ENCODE measurements around the gene SLC37A2.

Gene SLC37A2

DNA sequence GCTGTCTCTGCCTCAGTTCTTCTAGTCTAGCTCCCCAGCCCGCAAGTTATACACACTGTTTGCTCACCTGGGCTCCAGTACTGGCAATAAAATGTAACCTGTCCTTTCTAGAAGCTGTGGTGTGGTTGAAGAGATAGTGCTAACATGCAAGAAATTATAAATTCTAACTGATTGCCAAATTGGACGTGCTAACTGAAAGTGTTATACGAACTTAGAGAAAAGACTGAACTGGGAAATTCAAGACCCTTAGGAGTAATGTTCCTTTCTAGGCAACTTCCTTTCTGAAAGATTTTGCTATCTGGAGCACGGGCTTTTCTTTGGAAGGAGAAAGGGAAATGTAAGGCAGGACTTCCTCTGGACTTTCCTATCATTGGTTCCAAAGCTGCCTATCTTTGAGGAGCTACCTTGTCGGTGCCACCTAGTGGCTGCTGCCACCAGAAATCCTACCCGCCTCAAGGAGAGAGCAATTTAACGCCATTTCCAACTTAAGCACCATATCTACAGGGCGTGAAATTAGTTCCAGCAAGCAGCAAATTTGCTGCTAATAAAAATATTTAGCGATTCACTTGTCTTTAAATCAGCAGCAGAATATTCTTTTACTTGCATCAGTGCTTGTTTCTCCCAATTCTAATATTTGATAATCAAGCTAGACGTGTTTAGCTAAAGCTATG, 61.0 kb downstream of the SLC37A2 start:
- TF ChIP-seq YY1 (IDR thresholded peaks at IDR 0.05; ENCODE audit: low read depth), result 0 out of 2 replicates have a peak, but pooled peaks have one; percentile 50
- TF ChIP-seq, protein P1, sequence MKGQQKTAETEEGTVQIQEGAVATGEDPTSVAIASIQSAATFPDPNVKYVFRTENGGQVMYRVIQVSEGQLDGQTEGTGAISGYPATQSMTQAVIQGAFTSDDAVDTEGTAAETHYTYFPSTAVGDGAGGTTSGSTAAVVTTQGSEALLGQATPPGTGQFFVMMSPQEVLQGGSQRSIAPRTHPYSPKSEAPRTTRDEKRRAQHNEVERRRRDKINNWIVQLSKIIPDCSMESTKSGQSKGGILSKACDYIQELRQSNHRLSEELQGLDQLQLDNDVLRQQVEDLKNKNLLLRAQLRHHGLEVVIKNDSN (IDR thresholded peaks at IDR 0.05), result no peak

DNA sequence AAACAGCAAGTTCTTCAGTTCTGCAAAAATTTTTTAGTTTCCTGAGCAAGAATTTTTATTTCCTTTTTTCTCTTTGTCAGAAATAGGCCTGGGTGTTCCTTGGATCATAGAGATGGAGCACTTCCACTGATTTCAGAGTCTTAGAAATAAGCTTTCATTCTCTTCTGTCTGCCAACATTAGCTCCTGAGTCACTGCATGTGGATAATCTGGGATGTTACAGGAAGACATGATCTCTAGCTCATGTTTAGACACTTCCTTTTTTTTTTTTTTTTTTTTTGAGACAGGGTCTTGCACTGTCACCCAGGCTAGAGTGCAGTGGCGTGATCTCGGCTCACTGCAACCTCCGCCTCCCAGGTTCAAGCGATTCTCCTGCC, 61.5 kb downstream of the SLC37A2 start:
- TF ChIP-seq CEBPB (IDR thresholded peaks at IDR 0.05) (no peak), EGR1 (IDR thresholded peaks at IDR 0.05) (no peak), TCF12 (IDR thresholded peaks at IDR 0.05; ENCODE audit: low read depth) (no peak), TAF1 (IDR thresholded peaks at IDR 0.05; ENCODE audit: low read depth) (no peak), EP300 (IDR thresholded peaks at IDR 0.05; ENCODE audit: borderline replicate concordance) (no peak), TEAD4 (IDR thresholded peaks at IDR 0.05) (no peak), CREB1 (IDR thresholded peaks at IDR 0.05; ENCODE audit: low read depth) (no peak), NFIC (IDR thresholded peaks at IDR 0.05) (no peak)

DNA sequence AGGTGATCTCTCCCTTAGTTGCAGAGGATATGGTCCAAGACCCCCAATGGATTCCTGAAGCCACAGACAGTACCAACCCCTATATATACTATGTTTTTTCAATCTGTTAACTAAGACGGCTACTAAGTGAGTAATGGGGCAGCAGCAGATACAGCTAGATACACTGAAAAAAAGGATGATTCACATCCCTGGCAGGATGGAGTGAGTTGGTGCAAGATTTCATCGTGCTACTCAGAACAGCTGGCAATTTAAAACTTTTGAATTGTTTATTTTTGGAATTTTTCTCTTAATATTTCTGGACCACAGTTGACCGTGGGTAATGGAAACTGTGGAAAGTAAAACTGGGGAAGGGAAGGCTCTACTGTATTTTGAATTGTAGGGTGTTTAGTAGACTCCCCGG, 65.3 kb downstream of the SLC37A2 start:
- TF ChIP-seq, protein P1 (IDR thresholded peaks at IDR 0.05), result no peak
- TF ChIP-seq, protein P2, sequence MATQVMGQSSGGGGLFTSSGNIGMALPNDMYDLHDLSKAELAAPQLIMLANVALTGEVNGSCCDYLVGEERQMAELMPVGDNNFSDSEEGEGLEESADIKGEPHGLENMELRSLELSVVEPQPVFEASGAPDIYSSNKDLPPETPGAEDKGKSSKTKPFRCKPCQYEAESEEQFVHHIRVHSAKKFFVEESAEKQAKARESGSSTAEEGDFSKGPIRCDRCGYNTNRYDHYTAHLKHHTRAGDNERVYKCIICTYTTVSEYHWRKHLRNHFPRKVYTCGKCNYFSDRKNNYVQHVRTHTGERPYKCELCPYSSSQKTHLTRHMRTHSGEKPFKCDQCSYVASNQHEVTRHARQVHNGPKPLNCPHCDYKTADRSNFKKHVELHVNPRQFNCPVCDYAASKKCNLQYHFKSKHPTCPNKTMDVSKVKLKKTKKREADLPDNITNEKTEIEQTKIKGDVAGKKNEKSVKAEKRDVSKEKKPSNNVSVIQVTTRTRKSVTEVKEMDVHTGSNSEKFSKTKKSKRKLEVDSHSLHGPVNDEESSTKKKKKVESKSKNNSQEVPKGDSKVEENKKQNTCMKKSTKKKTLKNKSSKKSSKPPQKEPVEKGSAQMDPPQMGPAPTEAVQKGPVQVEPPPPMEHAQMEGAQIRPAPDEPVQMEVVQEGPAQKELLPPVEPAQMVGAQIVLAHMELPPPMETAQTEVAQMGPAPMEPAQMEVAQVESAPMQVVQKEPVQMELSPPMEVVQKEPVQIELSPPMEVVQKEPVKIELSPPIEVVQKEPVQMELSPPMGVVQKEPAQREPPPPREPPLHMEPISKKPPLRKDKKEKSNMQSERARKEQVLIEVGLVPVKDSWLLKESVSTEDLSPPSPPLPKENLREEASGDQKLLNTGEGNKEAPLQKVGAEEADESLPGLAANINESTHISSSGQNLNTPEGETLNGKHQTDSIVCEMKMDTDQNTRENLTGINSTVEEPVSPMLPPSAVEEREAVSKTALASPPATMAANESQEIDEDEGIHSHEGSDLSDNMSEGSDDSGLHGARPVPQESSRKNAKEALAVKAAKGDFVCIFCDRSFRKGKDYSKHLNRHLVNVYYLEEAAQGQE (IDR thresholded peaks at IDR 0.05; ENCODE audit: low read depth), result no peak
- no peak for TF ChIP-seq NFIC (IDR thresholded peaks at IDR 0.05)

DNA sequence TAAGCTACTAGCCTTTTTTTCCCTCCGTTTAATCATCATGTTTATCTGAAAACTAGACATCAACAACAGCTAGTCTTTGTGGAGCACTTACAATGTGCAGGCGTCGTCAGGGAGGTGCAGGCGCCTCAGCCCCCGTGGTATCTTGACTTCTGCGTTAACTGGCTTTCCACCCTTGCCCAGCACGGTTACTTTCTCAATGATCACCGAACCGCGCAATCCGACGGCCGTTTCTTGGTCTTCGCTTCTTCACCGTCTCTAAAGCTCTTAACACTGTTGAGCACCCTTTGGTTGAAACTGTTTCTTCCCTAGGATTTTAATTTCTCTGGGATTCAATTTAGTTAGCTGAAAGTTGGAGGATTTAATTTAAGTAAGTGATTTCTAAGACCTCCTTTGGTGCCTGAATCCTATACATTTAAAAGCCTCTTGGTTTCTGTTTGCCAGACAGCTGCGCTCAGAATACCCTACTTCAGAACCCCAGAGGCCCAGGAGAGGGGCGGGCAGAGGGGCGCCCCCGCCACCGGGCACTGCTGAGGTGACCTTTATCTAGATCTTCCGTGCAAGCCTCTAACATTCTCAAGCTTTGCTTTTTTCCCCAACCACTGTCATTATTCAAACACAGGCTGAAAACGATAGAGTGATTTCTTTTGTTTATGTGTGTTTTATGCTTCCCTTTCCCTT, 66.3 kb downstream of the SLC37A2 start:
- no peak for TF ChIP-seq TCF12 (IDR thresholded peaks at IDR 0.05; ENCODE audit: low read depth)
- TF ChIP-seq EGR1 (IDR thresholded peaks at IDR 0.05), result no peak
- TF ChIP-seq CREB1 (IDR thresholded peaks at IDR 0.05; ENCODE audit: low read depth), result no peak
- TF ChIP-seq, protein P3, sequence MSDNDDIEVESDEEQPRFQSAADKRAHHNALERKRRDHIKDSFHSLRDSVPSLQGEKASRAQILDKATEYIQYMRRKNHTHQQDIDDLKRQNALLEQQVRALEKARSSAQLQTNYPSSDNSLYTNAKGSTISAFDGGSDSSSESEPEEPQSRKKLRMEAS (IDR thresholded peaks at IDR 0.05), result no peak
- no peak for TF ChIP-seq NFIC (IDR thresholded peaks at IDR 0.05)
- no peak for TF ChIP-seq YY1 (IDR thresholded peaks at IDR 0.05; ENCODE audit: low read depth)
- no peak for TF ChIP-seq TAF1 (IDR thresholded peaks at IDR 0.05; ENCODE audit: low read depth)
- no peak for TF ChIP-seq CEBPB (IDR thresholded peaks at IDR 0.05)
- no peak for TF ChIP-seq RAD21 (IDR thresholded peaks at IDR 0.05; ENCODE audit: low read depth)
- TF ChIP-seq ZBTB7A (IDR thresholded peaks at IDR 0.05; ENCODE audit: low read depth), result no peak

DNA sequence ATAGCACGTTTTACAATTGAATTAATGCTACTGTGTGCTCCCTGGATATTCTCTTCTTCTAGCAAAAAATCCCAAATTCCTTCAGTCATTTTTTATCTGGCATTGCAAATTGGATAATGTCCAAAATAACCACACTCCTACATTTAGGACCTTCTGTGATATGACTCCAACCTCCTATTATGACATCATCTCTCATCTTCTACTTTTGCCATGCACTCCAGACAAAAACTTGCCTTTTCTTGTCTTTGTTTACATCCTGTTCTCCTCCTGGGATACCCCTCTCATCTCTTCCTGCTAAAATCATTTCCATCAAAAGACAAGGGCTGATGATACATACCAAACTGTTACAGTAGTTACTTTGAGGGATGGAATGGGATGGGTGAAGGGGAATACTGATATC, 69.0 kb downstream of the SLC37A2 start:
- no peak for TF ChIP-seq EP300 (IDR thresholded peaks at IDR 0.05; ENCODE audit: borderline replicate concordance)
- no peak for TF ChIP-seq RAD21 (IDR thresholded peaks at IDR 0.05; ENCODE audit: low read depth)
- TF ChIP-seq EGR1 (IDR thresholded peaks at IDR 0.05), result no peak
- TF ChIP-seq NFIC (IDR thresholded peaks at IDR 0.05), result no peak
- TF ChIP-seq TEAD4 (IDR thresholded peaks at IDR 0.05), result no peak
- TF ChIP-seq YY1 (IDR thresholded peaks at IDR 0.05; ENCODE audit: low read depth), result no peak
- no peak for TF ChIP-seq TCF12 (IDR thresholded peaks at IDR 0.05; ENCODE audit: low read depth)
- no peak for TF ChIP-seq CEBPB (IDR thresholded peaks at IDR 0.05)

DNA sequence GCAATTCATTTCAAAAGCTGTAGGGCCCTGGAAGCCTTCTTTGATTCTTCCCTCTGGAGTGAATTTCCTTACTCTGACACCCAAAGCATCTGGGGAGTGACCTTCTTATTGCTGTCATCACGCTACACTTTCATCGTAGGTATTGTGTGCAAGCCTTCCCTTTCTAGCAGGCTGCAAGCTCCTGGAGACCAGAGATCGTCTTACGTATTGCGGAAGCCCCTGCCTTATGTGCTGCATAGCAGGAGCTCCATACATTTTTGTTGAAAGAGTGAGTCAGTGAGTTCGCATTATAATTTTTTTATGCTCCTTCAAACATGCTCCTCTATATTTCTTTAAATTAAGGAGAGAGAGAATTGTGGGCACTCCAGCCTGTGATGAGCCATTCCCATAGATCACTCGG, 69.5 kb downstream of the SLC37A2 start:
- TF ChIP-seq TEAD4 (IDR thresholded peaks at IDR 0.05) (no peak), ZBTB7A (IDR thresholded peaks at IDR 0.05; ENCODE audit: low read depth) (no peak), TAF1 (IDR thresholded peaks at IDR 0.05; ENCODE audit: low read depth) (no peak), NFIC (IDR thresholded peaks at IDR 0.05) (no peak), TCF12 (IDR thresholded peaks at IDR 0.05; ENCODE audit: low read depth) (no peak), CEBPB (IDR thresholded peaks at IDR 0.05) (no peak), YY1 (IDR thresholded peaks at IDR 0.05; ENCODE audit: low read depth) (no peak), FOXM1 (IDR thresholded peaks at IDR 0.05; ENCODE audit: borderline replicate concordance, low read depth) (no peak), CREB1 (IDR thresholded peaks at IDR 0.05; ENCODE audit: low read depth) (no peak), EGR1 (IDR thresholded peaks at IDR 0.05) (no peak)
- TF ChIP-seq, protein P3 (IDR thresholded peaks at IDR 0.05), result no peak
- TF ChIP-seq, protein P1 (IDR thresholded peaks at IDR 0.05), result no peak

DNA sequence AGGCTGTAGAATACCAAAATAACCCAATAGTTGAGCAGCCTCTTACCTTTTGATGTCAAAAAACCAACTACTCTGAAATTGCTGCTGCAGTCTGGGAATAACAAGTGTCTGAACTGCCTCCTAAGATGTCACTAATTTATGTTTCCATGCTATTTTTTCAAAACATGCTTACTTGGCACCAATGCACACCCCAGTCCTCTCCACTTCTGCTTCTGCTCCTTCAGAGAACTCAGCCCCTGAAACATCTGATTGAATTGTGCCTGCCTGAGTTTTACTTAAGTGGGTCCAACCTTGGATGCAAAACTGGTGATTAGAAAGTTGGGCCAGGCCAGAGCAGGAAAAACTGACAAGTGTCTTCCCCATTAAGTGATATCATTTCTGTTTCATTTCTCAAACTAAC, 72.9 kb downstream of the SLC37A2 start:
- TF ChIP-seq TEAD4 (IDR thresholded peaks at IDR 0.05) (no peak), TAF1 (IDR thresholded peaks at IDR 0.05; ENCODE audit: low read depth) (no peak), EP300 (IDR thresholded peaks at IDR 0.05; ENCODE audit: borderline replicate concordance) (no peak), NFIC (IDR thresholded peaks at IDR 0.05) (no peak), ZBTB7A (IDR thresholded peaks at IDR 0.05; ENCODE audit: low read depth) (no peak), EGR1 (IDR thresholded peaks at IDR 0.05) (no peak)
- TF ChIP-seq, protein P1 (IDR thresholded peaks at IDR 0.05), result no peak
- TF ChIP-seq, protein P3 (IDR thresholded peaks at IDR 0.05), result no peak

Measured in Ishikawa (cell line).